Colonic mucosa (tissue), 4 donors: Measurements from ENCODE around the gene ZKSCAN4. TPM values are rescaled to one million over a fixed set of nuclear protein-coding genes. Genes with fewer than 3 reads are reported as not detected.

Experiments
- DNase-seq: peaks from one replicate; pipeline ENCODE4 v3.0.0-alpha.2; 2020
- H3K27ac ChIP-seq: fragments of 200-600 bp; one replicate; pipeline ENCODE4 v1.8.0; 2021
- H3K27me3 ChIP-seq: fragments of 200-600 bp; one replicate; pipeline ENCODE4 v1.8.0; 2021
- H3K36me3 ChIP-seq: fragments of 200-600 bp; one replicate; pipeline ENCODE4 v1.8.0; 2021
- H3K4me1 ChIP-seq: fragments of 200-600 bp; one replicate; pipeline ENCODE4 v1.8.0; 2021; ENCODE audit warnings: mild to moderate bottlenecking
- H3K4me3 ChIP-seq: fragments of 200-600 bp; one replicate; pipeline ENCODE4 v1.8.0; 2021
- H3K9ac ChIP-seq, 2 donors: one replicate each; pipeline ENCODE4 v1.7.0; 2013; ENCODE audit warnings: control low read depth in 2 of 2, low read depth in 2 of 2, low read length in 2 of 2
- H3K9me3 ChIP-seq: fragments of 200-600 bp; one replicate; pipeline ENCODE4 v1.8.0; 2021
- intact Hi-C: fragments of 100-400 bp; cut with DNase I; formaldehyde crosslinking; loops from one replicate; pipeline ENCODE4 v1.14.1; 2022
- total RNA-seq, 2 donors: library from RNA; stranded (reverse); fragmentation: NEBNext Ultra II Directional in 1 of 2; extraction: Animal tissue kit (Norgen Biotek cat#: 25700) in 1 of 2; gene quantifications; one replicate each; pipeline ENCODE4 v1.2.1, GENCODE V29; 2021
- TF ChIP-seq, protein P1 (sequence below): fragments of 200-600 bp; IDR thresholded peaks from one replicate; pipeline ENCODE4 v1.8.0; 2022; ENCODE audit warnings: antibody characterized with exemption, mild to moderate bottlenecking
- donor health status: healthy.
- donor health status: DM: no; HTN: no; CAD: no.
- donor health status: DM: no; HTN: no; CAD: no.

Gene ZKSCAN4
- total RNA-seq, 2 donors from 2014 or later = 4.9 to 5.2 TPM

DNA sequence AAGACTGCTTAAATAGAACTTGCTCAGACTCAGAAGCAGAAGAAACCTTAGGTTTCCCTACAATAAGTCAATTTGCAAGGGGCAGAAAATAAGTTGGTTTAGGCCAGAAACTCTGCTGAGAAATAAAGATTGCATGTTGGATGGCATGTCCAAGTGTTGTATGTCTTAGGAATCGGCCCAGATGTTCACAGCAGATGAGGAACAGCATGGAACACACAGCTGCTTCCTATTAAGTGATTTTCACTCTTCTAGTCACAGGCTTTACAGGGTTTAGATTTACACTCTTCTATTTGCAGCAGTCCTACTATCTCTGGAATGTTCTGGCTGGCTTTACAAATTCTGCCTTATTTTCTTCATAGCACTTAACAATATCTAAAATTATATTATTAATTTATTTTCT, 3.2 kb downstream of the ZKSCAN4 start:
- Histone ChIP-seq H3K9me3 (no peaks in the 10 kb centered on the region), H3K4me3 (no peak overlapping the region), H3K4me1 (peaks cover 6% of the 10 kb centered on the region), H3K9ac (no peak overlapping the region), H3K27ac (no peak overlapping the region), H3K27me3 (no peaks in the 10 kb centered on the region), H3K36me3 (no peaks in the 10 kb centered on the region)
- TF ChIP-seq, protein P1, sequence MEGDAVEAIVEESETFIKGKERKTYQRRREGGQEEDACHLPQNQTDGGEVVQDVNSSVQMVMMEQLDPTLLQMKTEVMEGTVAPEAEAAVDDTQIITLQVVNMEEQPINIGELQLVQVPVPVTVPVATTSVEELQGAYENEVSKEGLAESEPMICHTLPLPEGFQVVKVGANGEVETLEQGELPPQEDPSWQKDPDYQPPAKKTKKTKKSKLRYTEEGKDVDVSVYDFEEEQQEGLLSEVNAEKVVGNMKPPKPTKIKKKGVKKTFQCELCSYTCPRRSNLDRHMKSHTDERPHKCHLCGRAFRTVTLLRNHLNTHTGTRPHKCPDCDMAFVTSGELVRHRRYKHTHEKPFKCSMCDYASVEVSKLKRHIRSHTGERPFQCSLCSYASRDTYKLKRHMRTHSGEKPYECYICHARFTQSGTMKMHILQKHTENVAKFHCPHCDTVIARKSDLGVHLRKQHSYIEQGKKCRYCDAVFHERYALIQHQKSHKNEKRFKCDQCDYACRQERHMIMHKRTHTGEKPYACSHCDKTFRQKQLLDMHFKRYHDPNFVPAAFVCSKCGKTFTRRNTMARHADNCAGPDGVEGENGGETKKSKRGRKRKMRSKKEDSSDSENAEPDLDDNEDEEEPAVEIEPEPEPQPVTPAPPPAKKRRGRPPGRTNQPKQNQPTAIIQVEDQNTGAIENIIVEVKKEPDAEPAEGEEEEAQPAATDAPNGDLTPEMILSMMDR = no peak
- no peak for DNase-seq
- intact Hi-C loops = no loop called here

DNA sequence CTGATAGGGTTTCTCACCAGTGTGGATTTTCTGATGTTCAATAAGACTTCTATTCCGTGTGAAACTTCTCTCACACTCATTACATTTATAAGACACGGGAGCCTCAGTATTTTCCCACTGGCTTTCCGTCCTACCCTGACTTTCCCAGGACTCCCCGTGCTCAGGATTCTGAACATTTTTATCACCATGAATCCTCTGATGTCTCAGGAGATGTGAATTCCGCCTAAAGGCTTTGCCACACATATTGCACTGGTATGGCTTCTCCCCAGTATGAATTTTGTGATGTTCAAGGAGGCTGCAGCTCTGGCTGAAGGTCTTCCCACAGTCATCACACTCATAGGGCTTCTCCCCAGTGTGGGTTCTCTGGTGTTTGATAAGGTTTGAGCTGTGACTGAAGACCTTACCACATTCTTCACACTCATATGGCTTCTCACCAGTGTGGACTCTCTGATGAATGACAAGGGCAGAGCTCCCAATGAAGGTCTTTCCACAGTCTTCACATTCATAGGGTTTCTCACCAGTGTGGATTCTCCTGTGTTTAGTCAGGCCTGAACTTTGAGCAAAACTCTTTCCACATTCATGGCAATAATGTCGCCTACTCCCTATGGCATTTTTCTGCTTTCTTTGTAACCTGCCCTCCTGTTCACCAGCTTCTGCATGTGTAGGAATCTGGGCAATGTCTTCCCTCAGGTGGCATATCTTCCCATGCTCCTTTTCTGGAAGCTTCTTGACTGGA, 6.7 kb downstream of the ZKSCAN4 start:
- Histone ChIP-seq H3K9me3 (no peaks in the 10 kb centered on the region), H3K27ac (no peak overlapping the region), H3K4me3 (no peak overlapping the region), H3K4me1 (no peaks in the 10 kb centered on the region), H3K9ac (no peak overlapping the region), H3K36me3 (no peaks in the 10 kb centered on the region), H3K27me3 (no peaks in the 10 kb centered on the region)
- TF ChIP-seq, protein P1 = no peak
- intact Hi-C loops = no loop called here
- DNase-seq = no peak

DNA sequence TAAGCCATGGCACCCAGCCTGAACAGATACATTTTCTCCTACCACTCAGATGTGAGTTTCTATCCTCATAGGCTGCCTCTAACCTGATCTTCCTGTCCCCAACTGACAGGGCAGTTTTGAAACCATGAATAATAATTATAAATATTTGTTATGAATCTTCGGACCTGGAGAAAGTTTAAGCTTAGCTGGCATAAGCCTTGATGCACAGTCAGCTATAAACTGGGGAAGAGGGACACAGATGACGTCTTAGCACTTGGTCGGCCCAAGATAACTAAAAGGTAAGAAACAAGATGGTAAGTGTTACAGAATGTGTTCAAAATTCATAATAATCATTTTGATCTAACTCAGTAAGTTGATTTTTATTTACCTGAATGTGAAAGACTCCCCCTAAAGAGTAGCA, 8.1 kb downstream of the ZKSCAN4 start:
- no peak for DNase-seq
- TF ChIP-seq, protein P1 = no peak
- H3K9ac ChIP-seq = no peak overlapping the region

DNA sequence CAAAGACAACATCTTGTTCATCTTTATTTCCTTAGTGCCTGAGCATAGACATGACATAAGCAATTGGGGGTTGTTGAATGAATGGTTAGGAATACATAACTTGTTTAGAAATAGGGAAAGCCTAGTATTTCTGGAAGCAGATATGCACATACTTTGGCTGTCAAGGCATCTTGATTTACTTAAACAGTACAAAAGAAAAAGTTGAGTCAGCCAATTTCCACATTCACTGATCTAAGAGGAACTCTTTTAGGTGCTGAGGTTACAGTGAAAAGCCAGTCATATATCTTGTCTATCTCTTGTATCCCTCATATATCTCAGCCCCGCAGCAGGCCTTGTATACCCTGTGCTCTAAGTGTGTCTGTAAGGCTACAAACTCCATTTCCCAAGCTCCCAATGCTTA, 11.6 kb downstream of the ZKSCAN4 start:
- Histone ChIP-seq H3K36me3 (no peaks in the 10 kb centered on the region), H3K9ac (no peak overlapping the region), H3K27ac (no peak overlapping the region), H3K4me3 (no peak overlapping the region), H3K4me1 (no peaks in the 10 kb centered on the region), H3K27me3 (no peaks in the 10 kb centered on the region), H3K9me3 (no peaks in the 10 kb centered on the region)
- intact Hi-C loops = no loop called here
- TF ChIP-seq, protein P1 = no peak
- DNase-seq = no peak

More for the DNA sequence above, 8.1 kb downstream of the ZKSCAN4 start:
- no peaks in the 10 kb centered on the region for H3K36me3 ChIP-seq
- H3K27me3 ChIP-seq = no peaks in the 10 kb centered on the region
- H3K4me1 ChIP-seq = no peaks in the 10 kb centered on the region
- H3K4me3 ChIP-seq = no peak overlapping the region
- H3K27ac ChIP-seq = no peak overlapping the region
- H3K9me3 ChIP-seq = no peaks in the 10 kb centered on the region
- intact Hi-C loops = no loop called here

DNA sequence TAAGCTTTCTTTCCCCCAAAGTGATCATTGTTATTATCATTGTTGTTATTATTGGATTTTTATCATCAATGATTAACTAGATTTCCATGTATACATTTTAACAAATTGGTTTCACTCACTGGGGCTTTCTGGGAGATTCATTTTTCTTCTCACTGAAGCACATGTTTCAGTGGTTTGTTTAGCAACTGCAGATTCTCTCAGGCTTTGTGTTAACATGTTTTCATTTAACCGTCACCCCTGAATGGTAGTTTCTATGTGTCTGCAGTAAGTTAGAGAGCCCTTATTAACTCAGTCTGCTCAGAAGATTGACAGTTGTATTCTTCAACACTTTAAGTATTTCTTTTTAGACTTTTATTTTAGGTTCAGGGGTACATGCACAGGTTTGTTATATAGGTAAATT, 12.4 kb downstream of the ZKSCAN4 start:
- intact Hi-C loops = no loop called here
- H3K27me3 ChIP-seq = no peaks in the 10 kb centered on the region
- H3K36me3 ChIP-seq = no peaks in the 10 kb centered on the region
- no peak overlapping the region for H3K27ac ChIP-seq
- H3K9ac ChIP-seq = no peak overlapping the region
- no peak overlapping the region for H3K4me3 ChIP-seq
- H3K9me3 ChIP-seq = no peaks in the 10 kb centered on the region
- H3K4me1 ChIP-seq = no peaks in the 10 kb centered on the region
- DNase-seq = no peak
- TF ChIP-seq, protein P1 = no peak
